CD4-positive, alpha-beta T cell treated with Interleukin-12 subunit alpha and Interleukin-12 subunit beta, for 1 hour (primary cell): ENCODE measurements around the gene FHIT.
"Not testable (repeated sequence)": the region's sequence is repeated elsewhere in the genome, so short reads cannot be mapped to it uniquely, and the experiment has no call there.

Source experiments
- DNase-seq: peaks from one replicate; pipeline ENCODE4 v3.0.0-alpha.2; 2020

The FHIT gene

GRCh38 chr3:59940718-59941117 is 1310.5 kb downstream of the FHIT start:
- DNase-seq = no peak

- no peak for DNase-seq
These were observed 1311.3 kb downstream of the FHIT start for GRCh38 chr3:59939826-59940426.

GRCh38 chr3:59938828-59939227 is 1312.4 kb downstream of the FHIT start:
- no peak for DNase-seq

DNA sequence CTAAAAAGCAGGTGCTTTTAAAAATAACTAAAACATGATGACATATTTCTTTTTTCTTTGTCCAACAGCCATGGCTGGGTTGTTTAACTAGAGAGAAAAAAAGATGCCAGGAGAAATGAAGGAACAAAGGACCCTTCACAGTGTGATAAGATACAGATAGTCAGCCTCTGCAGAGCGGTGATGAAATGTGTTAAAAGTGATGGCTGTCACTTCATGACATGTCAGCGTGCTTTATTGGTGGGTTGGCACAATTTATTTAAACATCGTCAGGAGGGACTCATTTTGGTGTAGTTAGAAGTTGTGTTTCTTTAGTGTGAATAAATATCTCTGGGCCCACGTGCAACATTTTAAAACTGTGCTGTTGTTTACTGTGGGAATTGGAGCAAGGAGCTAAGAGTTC is 1314.1 kb downstream of the FHIT start:
- DNase-seq = no peak

GRCh38 chr3:59936472-59936871 is 1314.8 kb downstream of the FHIT start:
- no peak for DNase-seq

- DNase-seq = no peak
These were observed 1316.2 kb downstream of the FHIT start for GRCh38 chr3:59935025-59935424.

DNA sequence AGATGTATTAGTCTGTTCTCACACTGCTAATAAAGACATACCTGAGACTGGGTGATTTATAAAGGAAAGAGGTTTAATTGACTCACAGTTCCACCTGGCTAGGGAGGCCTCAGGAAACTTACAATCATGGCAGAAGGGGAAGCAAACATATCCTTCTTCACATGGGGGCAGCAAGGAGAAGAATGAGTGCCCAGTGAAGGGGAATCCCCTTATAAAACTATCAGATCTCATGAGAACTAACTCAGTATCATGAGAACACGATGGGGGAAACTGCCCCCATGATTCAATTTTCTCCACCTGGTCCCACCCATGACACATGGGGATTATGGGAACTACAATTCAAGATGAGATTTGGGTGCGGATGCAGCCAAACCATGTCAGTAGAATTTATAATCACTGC is 1316.7 kb downstream of the FHIT start:
- not testable (repeated sequence) for DNase-seq

GRCh38 chr3:59930170-59930569 is 1321.1 kb downstream of the FHIT start:
- no peak for DNase-seq

GRCh38 chr3:59927056-59927455 is 1324.2 kb downstream of the FHIT start:
- DNase-seq = no peak

DNA sequence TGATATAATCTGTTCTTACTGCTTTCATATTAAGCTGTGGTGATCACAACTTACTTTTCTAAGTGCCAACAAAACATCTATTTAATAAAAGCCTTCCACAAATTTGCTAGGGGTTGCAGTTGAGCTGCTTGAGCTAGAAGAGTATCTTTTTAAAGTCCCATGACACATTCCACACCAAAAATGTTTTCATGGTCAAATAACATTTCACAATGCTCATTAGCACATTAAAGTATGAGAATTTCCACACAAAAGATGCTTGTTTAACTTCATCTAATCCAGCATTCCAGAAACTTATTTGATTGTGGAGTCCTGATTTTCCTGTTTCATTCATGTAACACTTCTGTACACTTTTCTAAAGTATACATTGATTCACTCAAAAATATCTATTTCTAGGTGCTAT is 1325.3 kb downstream of the FHIT start:
- DNase-seq = no peak

- DNase-seq = no peak
These were observed 1329.1 kb downstream of the FHIT start for GRCh38 chr3:59922192-59922591.

GRCh38 chr3:59920822-59921221 is 1330.4 kb downstream of the FHIT start:
- DNase-seq = no peak

GRCh38 chr3:59919586-59919985 is 1331.7 kb downstream of the FHIT start:
- DNase-seq = no peak

DNA sequence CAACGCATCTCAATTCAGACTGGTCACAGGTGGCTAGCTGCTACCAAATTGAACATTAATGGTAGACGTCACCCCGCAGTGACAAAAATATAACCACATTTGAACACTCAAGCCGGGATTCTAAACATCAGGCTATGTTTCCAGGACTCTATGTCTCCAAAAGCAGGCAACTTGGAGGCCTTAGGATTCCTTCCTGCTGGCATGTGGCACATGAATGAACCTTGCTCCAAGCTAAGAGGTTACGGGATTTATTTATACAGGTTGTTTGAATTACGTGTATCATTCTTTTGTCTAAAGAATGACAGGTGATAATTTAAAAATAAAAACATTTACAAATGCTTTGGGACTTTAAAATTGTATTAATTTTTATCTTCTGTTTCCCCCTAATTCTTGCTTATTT is 1337.0 kb downstream of the FHIT start:
- no peak for DNase-seq

GRCh38 chr3:59913645-59914044 is 1337.6 kb downstream of the FHIT start:
- DNase-seq = no peak

- no peak for DNase-seq
These were observed 1342.6 kb downstream of the FHIT start for GRCh38 chr3:59908701-59909100.

- no peak for DNase-seq
These were observed 1343.0 kb downstream of the FHIT start for GRCh38 chr3:59908280-59908679.

- DNase-seq = no peak
These were observed 1347.0 kb downstream of the FHIT start for GRCh38 chr3:59904296-59904695.

- DNase-seq = no peak
These were observed 1352.2 kb downstream of the FHIT start for GRCh38 chr3:59899061-59899460.

- DNase-seq = no peak
These were observed 1355.3 kb downstream of the FHIT start for GRCh38 chr3:59895972-59896371.

- no peak for DNase-seq
These were observed 1356.7 kb downstream of the FHIT start for GRCh38 chr3:59894425-59895121.

DNA sequence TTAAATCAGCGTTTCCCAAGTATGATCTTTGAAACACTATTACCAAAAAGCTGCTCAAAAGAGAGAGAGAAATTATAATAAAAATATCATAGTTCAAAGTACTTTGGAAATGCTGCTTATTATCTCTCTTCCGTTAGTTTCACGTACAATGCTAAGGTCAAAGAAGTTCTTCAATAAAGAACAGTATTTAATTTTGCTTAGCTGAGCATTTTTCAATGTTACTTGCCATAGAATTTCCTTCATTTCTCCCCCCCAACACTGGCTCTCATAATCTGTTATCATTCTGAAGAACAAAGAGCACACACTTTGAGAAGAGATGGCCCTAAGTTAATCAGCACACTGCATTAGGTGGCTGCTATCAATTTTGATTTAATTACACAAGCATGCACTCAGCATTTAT is 1360.6 kb downstream of the FHIT start:
- DNase-seq = no peak

GRCh38 chr3:59886790-59887189 is 1364.5 kb downstream of the FHIT start:
- no peak for DNase-seq

- DNase-seq = no peak
These were observed 1365.3 kb downstream of the FHIT start for GRCh38 chr3:59885899-59886400.

DNA sequence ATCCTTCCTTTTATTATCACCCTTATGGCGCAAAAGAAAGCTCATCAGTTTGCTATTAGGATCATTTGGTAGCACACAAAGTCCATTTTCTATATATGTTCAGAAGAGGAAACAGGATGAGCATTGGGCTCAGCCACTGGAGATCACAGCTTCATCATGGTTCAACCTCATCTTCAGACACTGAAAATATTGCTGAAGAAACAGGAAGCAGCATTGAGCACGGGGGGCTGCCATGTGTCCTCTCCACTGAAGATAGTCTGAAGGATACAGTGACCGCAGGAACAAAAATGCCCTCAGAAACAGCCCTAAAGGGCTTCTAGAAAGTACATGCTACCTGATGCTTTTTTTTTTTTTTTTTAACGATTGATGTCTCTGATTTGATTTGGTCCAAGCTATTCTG is 1366.2 kb downstream of the FHIT start:
- no peak for DNase-seq
